DMS79 (cell line): Measurements from ENCODE around the gene SAP130.

Source experiments
- DNase-seq: peaks from one replicate; lab custom pipeline; 2025; lab: John Stamatoyannopoulos, UW

The SAP130 gene

GRCh38 chr2:128027801-128028667 is at the start of gene SAP130:
TSS of gene SAP130 (minus strand) at chr2:128028059. CDS start at chr2:128026292, 1,767 bp downstream.
- peak; percentile 88 for DNase-seq

GRCh38 chr2:128076461-128077106 is 48.7 kb upstream of the SAP130 start:
- no peak for DNase-seq

- no peak for DNase-seq
Observed at GRCh38 chr2:128073278-128073677, 45.4 kb upstream of the SAP130 start.

DNA sequence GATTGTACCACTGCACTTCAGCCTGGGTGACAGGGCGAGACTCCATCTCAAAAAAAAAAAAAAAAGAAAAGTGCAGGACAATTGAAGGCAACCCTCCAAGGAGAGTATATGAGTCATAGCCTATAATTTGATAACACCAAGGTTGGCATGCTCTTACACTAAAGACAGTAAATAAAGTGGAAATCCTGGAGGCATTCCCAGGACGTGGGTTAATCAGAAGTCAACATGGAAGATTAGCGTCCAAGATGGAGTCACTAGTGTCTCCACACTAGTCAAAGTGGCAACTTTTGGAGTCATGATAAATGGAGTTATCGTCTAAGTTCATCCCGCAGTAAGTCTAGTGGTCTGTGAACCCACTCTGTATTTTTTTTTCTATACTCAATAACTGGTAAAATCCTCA is 41.9 kb upstream of the SAP130 start:
- no peak for DNase-seq

- no peak for DNase-seq
Observed at GRCh38 chr2:128064353-128064752, 36.5 kb upstream of the SAP130 start.

GRCh38 chr2:128062571-128062970 is 34.7 kb upstream of the SAP130 start:
- DNase-seq, result no peak

- no peak for DNase-seq
Observed at GRCh38 chr2:128058114-128058513, 30.3 kb upstream of the SAP130 start.

DNA sequence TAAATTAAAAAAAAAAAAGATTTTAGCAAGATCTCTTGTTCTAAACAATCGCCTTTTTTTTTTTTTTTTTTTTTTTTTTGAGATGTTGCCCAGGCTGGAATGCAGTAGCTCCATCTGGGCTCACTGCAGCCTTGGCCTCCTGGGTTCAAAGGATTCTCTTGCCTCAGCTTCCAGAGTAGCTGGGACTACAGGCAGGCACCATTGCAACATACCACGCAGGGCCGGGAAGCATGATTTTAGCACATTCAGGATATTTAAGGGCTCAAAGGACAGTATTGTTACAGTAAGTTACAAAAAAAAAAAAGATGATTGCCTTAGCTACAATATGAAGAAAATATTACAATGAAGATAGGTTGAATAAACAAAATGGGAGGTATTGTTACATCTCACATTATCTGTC is 29.5 kb upstream of the SAP130 start:
- no peak for DNase-seq

- no peak for DNase-seq
Observed at GRCh38 chr2:128054104-128054885, 26.4 kb upstream of the SAP130 start.

GRCh38 chr2:128053331-128053730 is 25.5 kb upstream of the SAP130 start:
- no peak for DNase-seq

DNA sequence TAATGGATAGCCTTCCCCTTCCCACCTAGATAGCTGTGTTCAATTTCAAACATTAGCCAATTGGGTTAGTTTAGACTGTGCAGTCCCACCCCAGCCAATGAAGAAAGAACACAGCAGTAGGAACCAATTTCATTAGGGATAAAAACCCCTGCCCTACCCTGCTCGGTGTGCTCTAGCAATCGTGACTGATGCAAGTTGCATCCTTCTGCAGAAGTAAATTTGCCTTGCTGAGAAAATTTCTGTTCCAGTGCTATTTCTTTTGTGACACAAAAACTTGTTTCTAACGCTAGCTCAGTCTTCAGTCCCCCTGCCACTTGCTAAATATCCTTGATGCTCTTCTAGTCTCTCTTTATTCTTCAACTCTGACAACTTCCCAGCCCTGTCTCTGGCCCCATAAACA is 15.2 kb upstream of the SAP130 start:
- DNase-seq, result no peak

DNA sequence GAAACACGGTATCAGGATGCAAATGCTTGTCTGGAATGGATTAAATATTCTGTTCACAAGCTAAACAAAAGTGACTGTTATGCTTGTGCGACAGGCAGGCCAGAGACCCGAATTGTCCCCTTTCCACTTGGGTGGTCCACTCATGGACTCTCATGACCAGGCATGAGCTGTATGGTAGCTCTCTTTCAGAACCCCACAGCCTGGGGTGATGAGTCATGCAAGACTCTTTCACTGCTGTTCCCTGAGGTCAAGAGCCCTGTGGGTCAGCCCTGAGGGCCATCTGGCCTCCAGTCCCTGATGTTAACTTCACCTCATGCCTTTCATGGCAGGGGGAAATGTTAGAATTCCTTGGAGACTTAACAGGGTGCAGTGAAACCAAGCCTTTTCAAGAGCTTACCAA is 13.7 kb upstream of the SAP130 start:
- DNase-seq, result no peak

DNA sequence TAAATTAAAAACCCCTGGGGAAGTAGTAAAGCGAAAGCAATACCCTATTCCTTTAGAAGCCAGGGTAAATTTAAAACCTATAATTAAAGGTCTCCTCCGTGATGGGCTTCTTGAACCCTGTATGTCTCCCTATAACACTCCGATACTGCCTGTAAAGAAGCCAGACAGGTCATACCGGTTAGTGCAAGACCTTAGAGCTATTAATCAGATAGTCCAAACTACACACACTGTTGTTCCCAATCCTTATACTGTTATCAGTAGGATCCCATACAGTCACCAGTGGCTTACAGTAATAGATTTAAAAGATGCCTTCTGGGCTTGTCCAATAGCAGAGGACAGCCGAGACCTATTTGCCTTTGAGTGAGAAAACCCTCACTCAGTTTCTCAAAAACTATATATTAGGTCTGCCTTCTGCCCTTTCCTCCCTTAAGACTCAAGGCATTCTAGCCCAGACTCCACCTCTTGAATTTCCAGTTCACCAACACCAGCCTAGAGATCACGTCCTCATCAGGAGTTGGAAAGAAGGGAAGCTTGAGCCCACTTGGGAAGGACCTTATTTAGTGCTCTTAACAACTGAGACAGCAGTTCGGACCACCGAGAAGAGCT is 12.4 kb upstream of the SAP130 start:
- DNase-seq, result no peak

DNA sequence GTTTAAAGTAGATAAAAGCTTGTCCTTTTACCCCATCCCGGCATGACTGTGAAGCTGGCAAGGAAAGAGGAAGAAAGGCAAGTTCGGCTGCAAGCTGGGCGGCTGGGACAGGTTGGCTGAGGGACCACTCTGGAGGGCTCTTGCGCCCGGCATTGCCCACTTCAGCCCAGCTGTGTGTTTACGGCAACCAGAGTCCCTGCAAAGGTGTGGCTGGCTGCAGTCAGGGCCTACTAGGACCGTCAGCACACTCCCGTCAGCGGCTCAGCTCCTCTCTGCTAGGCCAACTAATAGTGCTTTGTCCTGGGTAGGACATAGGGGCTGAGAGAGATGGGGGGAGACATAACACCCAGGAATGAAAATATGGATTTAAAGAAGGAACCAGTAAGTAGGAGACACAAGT is 11.7 kb upstream of the SAP130 start:
- no peak for DNase-seq

GRCh38 chr2:128038411-128038810 is 10.6 kb upstream of the SAP130 start:
- no peak for DNase-seq

GRCh38 chr2:128037649-128038048 is 9.8 kb upstream of the SAP130 start:
- no peak for DNase-seq

DNA sequence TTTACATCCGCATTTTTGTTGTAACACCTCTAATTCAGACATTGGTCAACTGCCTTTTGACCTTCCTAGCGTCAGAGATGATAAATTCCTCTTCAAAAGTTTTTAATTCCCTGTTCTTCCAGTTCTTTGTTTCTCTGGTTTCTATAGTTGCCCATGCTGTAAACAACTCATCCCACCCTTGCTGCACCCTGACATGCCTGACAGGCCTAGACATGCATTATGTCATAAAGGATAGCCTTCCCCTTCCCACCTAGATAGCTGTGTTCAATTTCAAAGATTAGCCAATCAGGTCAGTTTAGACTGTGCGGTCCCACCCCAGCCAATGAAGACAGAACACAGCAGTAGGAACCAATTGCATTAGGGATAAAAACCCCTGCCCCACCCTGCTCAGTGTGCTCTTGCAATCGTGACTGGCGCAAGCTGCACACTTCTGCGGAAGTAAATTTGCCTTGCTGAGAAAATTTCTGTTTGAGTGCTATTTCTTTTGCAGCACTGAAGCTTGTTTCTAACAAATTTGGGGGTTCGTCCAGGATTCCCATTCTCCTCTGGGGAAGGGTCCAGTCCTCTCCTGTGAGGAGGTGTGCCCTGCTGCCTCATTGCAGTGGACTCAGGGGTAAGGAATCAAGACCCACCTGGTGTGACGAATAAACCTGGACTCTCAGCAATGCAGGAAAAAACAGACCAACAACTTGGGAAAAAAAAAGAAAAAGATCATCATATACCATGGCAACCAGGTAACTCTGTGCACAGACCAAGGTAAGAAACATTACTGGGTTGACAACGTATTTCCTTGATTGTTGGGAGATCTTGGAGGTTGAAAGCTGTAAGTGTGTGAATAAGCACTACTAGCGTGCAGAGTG is 9.1 kb upstream of the SAP130 start:
- DNase-seq, result no peak

GRCh38 chr2:128032092-128032491 is 4.2 kb upstream of the SAP130 start:
- DNase-seq, result no peak

- DNase-seq, result no peak
Observed at GRCh38 chr2:128028668-128029054, 802 bp upstream of the SAP130 start.

- peak; percentile 95 for DNase-seq
Observed at GRCh38 chr2:128027278-128027800, 520 bp downstream of the SAP130 start.
